ENCODE results near the gene SLIT3. TPM values are rescaled to one million over a fixed set of nuclear protein-coding genes. Genes with fewer than 3 reads are reported as not detected.

Gene SLIT3
- total and polyA plus RNA-seq, 2 donors from 2014 or later = 14.5 to 54.1 TPM

DNA sequence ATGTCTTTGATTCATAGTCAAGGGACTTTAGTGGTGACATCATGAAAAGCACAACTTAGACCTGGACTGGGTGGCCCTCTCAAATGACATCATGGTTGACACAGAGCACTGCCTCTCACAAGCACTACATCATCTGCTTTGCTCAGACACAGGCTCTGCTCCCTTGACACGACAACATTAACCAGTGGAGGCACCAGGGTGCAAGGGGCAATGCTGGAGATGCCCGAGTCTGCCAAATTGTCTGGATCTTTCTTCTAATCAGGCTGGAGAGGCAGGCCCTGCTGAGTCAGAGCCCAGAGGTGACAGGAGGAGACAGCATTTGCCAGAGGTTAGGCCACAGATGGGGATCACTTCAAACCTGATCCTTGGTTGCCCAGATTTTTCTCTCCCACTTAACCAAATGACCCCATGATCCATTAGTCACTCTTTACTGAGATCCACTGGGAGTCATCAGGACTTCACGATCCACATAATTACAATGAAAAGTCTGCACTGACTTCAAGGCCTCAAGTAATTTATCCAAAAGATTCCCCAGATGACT is 174.4 kb downstream of the SLIT3 start:
- peak in 1 of 5 donors; percentile 68 for DNase-seq
- TF ChIP-seq, protein P1, sequence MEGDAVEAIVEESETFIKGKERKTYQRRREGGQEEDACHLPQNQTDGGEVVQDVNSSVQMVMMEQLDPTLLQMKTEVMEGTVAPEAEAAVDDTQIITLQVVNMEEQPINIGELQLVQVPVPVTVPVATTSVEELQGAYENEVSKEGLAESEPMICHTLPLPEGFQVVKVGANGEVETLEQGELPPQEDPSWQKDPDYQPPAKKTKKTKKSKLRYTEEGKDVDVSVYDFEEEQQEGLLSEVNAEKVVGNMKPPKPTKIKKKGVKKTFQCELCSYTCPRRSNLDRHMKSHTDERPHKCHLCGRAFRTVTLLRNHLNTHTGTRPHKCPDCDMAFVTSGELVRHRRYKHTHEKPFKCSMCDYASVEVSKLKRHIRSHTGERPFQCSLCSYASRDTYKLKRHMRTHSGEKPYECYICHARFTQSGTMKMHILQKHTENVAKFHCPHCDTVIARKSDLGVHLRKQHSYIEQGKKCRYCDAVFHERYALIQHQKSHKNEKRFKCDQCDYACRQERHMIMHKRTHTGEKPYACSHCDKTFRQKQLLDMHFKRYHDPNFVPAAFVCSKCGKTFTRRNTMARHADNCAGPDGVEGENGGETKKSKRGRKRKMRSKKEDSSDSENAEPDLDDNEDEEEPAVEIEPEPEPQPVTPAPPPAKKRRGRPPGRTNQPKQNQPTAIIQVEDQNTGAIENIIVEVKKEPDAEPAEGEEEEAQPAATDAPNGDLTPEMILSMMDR (IDR thresholded peaks at IDR 0.05; ENCODE audit: borderline replicate concordance, extremely low read depth, insufficient read depth) = no peak

DNA sequence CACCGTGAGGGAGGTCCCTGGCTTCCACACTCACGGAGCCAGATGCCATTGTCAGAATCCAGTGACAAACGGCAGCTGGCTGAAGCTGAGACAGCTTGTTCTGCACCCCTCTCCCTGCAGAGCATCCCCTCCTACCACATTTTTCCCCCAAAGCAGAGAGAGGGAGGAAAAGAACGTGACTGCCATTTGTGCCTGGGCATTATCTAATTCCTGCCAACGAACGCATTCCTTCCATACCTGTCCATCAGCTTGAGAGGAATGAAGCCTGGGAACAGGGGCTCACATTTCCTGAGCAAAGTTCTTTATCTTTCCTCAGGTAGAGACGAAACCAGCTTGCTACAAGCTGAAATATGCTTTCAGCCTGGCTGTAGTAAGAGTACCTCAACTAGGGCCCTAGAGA is 175.4 kb downstream of the SLIT3 start:
- intact Hi-C loops (cut with DNase I) = no loop called here
- no peak overlapping the region for H3K27ac ChIP-seq (ENCODE audit: low read depth in 2 of 2, low read length in 2 of 2)
- FAIRE-seq = no peak
- no peak overlapping the region for H3K4me3 ChIP-seq (ENCODE audit: low read length in 3 of 3)
- TF ChIP-seq, protein P1 (IDR thresholded peaks at IDR 0.05; ENCODE audit: borderline replicate concordance, extremely low read depth, insufficient read depth) = no peak
- H3K4me1 ChIP-seq (ENCODE audit: control insufficient read depth in 2 of 3, insufficient read depth in 2 of 3, low read depth in 1 of 3, low read length in 3 of 3) = peaks cover 0 to 5% (median 0%) of the 10 kb centered on the region in 3 donors
- peak in 2 of 5 donors; percentile 67 to 72 for DNase-seq
- H3K9ac ChIP-seq (ENCODE audit: low read length in 3 of 3) = no peak overlapping the region
- H3K36me3 ChIP-seq (ENCODE audit: control insufficient read depth in 2 of 3, insufficient read depth in 3 of 3, low read length in 3 of 3) = no peaks in the 10 kb centered on the region
- H3K9me3 ChIP-seq (ENCODE audit: control insufficient read depth in 2 of 3, insufficient read depth in 1 of 3, low read length in 3 of 3) = no peaks in the 10 kb centered on the region
- H3K27me3 ChIP-seq (ENCODE audit: control insufficient read depth, insufficient read depth, low read length) = no peaks in the 10 kb centered on the region

More for the DNA sequence above, 174.4 kb downstream of the SLIT3 start:
- no peak overlapping the region for H3K27ac ChIP-seq (ENCODE audit: low read depth in 2 of 2, low read length in 2 of 2)
- H3K4me1 ChIP-seq (ENCODE audit: control insufficient read depth in 2 of 3, insufficient read depth in 2 of 3, low read depth in 1 of 3, low read length in 3 of 3) = peaks cover 0 to 5% (median under 1%) of the 10 kb centered on the region in 3 donors
- no peak overlapping the region for H3K9ac ChIP-seq (ENCODE audit: low read length in 3 of 3)
- H3K36me3 ChIP-seq (ENCODE audit: control insufficient read depth in 2 of 3, insufficient read depth in 3 of 3, low read length in 3 of 3) = no peaks in the 10 kb centered on the region
- H3K4me3 ChIP-seq (ENCODE audit: low read length in 3 of 3) = no peak overlapping the region
- intact Hi-C loops (cut with DNase I) = no loop called here
- no peak for FAIRE-seq
- no peaks in the 10 kb centered on the region for H3K27me3 ChIP-seq (ENCODE audit: control insufficient read depth, insufficient read depth, low read length)
- no peaks in the 10 kb centered on the region for H3K9me3 ChIP-seq (ENCODE audit: control insufficient read depth in 2 of 3, insufficient read depth in 1 of 3, low read length in 3 of 3)

DNA sequence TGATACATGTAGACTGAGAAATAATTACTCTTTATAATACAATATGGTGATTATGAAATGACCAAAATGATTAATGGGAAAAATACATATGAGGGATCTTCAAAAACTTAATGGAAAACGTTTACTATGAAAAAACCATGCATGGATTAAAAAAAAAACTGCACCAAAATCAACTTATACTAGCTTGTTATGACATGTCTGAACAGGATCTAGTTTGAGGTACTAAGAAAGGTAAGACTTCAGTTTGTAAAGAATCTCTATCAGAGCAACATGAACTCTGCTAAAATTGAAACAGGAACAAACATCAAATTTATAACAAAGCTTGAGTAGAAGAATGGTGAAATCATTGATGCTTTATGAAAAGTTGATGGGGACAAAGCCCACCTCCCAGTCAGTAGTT is 178.0 kb downstream of the SLIT3 start:
- intact Hi-C loops (cut with DNase I) = no loop called here
- Histone ChIP-seq H3K4me1 (ENCODE audit: control insufficient read depth in 2 of 3, insufficient read depth in 2 of 3, low read depth in 1 of 3, low read length in 3 of 3) (peaks cover 0 to 5% (median 5%) of the 10 kb centered on the region in 3 donors), H3K27me3 (ENCODE audit: control insufficient read depth, insufficient read depth, low read length) (no peaks in the 10 kb centered on the region), H3K9ac (ENCODE audit: low read length in 3 of 3) (no peak overlapping the region), H3K27ac (ENCODE audit: low read depth in 2 of 2, low read length in 2 of 2) (no peak overlapping the region), H3K36me3 (ENCODE audit: control insufficient read depth in 2 of 3, insufficient read depth in 3 of 3, low read length in 3 of 3) (no peaks in the 10 kb centered on the region), H3K9me3 (ENCODE audit: control insufficient read depth in 2 of 3, insufficient read depth in 1 of 3, low read length in 3 of 3) (no peaks in the 10 kb centered on the region), H3K4me3 (ENCODE audit: low read length in 3 of 3) (no peak overlapping the region)
- TF ChIP-seq, protein P1 (IDR thresholded peaks at IDR 0.05; ENCODE audit: borderline replicate concordance, extremely low read depth, insufficient read depth) = no peak
- FAIRE-seq (no peak), DNase-seq (no peak)
